ENCODE results near the gene LUC7L2. TPM values are rescaled to one million over a fixed set of nuclear protein-coding genes. Genes with fewer than 3 reads are reported as not detected.
"Not testable (repeated sequence)": the region's sequence is repeated elsewhere in the genome, so short reads cannot be mapped to it uniquely, and the experiment has no call there.

LUC7L2 gene
- total RNA-seq, 4 donors from 2014 or later, result 48.7 to 71.7 (median 56.8) TPM

- WGBS, 2 donors, result 72 to 79% methylated on average over 3 of the region's 3 CpGs
- DNase-seq (ENCODE audit: low spot score in 2 of 2), result no peak
- TF ChIP-seq POLR2A (IDR thresholded peaks at IDR 0.05), result no peak
- TF ChIP-seq CTCF (IDR thresholded peaks at IDR 0.05), result no peak
- intact Hi-C loops (cut with DNase I; ENCODE audit: low total_unique reads), result no loop called here
- H3K4me3 ChIP-seq (ENCODE audit: low read depth, poor library complexity, severe bottlenecking), result no peak overlapping the region
These were observed 29.2 kb upstream of the LUC7L2 start for GRCh38 chr7:139330333-139331030.

DNA sequence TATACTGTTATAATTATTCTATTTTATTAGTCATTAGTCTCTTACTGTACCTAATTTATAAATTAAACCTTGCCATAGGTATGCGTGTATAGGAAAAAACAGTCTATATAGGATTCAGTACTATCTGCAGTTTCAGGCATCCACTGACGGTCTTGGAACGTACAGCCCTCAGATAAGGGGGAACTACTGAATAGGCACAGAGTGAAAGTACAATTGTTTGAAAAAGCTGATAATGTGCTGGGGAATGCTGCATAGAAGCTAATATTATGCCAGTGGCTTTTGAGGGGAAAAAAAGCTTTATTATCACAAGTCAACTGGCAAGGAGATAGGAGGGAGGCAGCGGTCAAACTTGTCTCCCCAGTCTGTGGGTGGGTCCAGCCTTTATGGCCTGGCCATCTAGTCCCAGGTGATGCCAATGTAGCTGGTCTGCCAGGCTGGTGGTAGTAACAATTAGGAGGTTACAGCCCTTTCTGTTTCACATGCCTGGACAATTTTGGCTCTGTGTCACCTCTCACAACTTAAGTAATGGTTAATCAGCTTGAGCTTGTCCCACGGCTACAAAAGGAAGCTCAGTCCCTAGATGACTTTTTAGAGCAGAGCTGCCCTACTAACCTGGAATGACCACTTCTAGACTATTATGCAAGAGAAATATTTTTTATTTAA lies 26.9 kb upstream of the LUC7L2 start:
- DNase-seq (ENCODE audit: low spot score in 2 of 2), result no peak
- TF ChIP-seq CTCF (IDR thresholded peaks at IDR 0.05) (no peak), POLR2A (IDR thresholded peaks at IDR 0.05) (no peak)
- WGBS, 2 donors, result 72 to 73% methylated on average over 5 of the region's 5 CpGs
- intact Hi-C loops (cut with DNase I; ENCODE audit: low total_unique reads), result no loop called here
- no peak overlapping the region for H3K4me3 ChIP-seq (ENCODE audit: low read depth, poor library complexity, severe bottlenecking)

GRCh38 chr7:139333443-139333842 lies 26.3 kb upstream of the LUC7L2 start:
- WGBS, 2 donors, result 93 to 96% methylated on average over 13 of the region's 13 CpGs
- DNase-seq (ENCODE audit: low spot score in 2 of 2); intact Hi-C loops (cut with DNase I; ENCODE audit: low total_unique reads); H3K4me3 ChIP-seq (ENCODE audit: low read depth, poor library complexity, severe bottlenecking): not testable (repeated sequence)

- intact Hi-C loops (cut with DNase I; ENCODE audit: low total_unique reads), result no loop called here
- TF ChIP-seq POLR2A (IDR thresholded peaks at IDR 0.05) (no peak), CTCF (IDR thresholded peaks at IDR 0.05) (no peak)
- 91 to 92% methylated on average over 4 of the region's 4 CpGs for WGBS, 2 donors
- no peak for DNase-seq (ENCODE audit: low spot score in 2 of 2)
- H3K4me3 ChIP-seq (ENCODE audit: low read depth, poor library complexity, severe bottlenecking), result no peak overlapping the region
These were observed 25.1 kb upstream of the LUC7L2 start for GRCh38 chr7:139334399-139335150.

DNA sequence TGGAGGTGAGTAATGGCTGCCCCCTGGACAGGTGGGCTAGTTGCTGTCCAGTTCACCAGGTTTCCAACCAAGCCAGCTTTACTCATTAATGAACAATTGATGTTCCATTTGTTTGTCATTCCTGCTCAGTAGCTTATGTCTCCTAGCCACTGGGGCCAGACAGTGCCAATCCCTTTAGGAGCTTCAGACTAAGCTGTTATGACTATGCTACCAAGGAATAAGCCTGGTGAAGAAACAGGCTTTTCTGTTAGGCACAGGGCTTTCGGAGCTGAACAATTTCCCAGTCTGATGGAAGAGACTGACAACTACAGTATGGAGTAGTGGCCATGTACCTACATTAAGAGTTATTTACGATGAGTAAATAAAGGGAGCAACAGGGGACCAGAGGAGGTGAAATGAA lies 20.7 kb upstream of the LUC7L2 start:
- DNase-seq (ENCODE audit: low spot score in 2 of 2), result no peak
- intact Hi-C loops (cut with DNase I; ENCODE audit: low total_unique reads), result no loop called here
- no peak overlapping the region for H3K4me3 ChIP-seq (ENCODE audit: low read depth, poor library complexity, severe bottlenecking)
- 92 to 100% methylated on average over 2 of the region's 2 CpGs for WGBS, 2 donors
- TF ChIP-seq CTCF (IDR thresholded peaks at IDR 0.05) (no peak), POLR2A (IDR thresholded peaks at IDR 0.05) (no peak)

GRCh38 chr7:139339698-139340036 lies 20.0 kb upstream of the LUC7L2 start:
- TF ChIP-seq POLR2A (IDR thresholded peaks at IDR 0.05), result no peak
- no peak for TF ChIP-seq CTCF (IDR thresholded peaks at IDR 0.05)
- DNase-seq (ENCODE audit: low spot score in 2 of 2), result no peak
- intact Hi-C loops (cut with DNase I; ENCODE audit: low total_unique reads), result no loop called here
- H3K4me3 ChIP-seq (ENCODE audit: low read depth, poor library complexity, severe bottlenecking), result peak overlapping the region; percentile 16
- 86 to 87% methylated on average over 13 of the region's 13 CpGs for WGBS, 2 donors
